A673 (cell line): Measurements from ENCODE around the gene CCDC191.

Experiments used
- CTCF ChIP-seq: fragments of 300-800, 200-600 bp; sonication (generic); conservative IDR thresholded peaks from 2 replicates; pipeline ENCODE4 v1.5.1; 2017; ENCODE audit warnings: low read depth, mild to moderate bottlenecking, antibody characterized with exemption, low read length, moderate library complexity, mixed read lengths
- EZH2 ChIP-seq: fragments of 200-600 bp; sonication (generic); IDR thresholded peaks from 2 replicates; pipeline ENCODE4 v1.6.1; 2017; ENCODE audit warnings: borderline replicate concordance, low read depth, mild to moderate bottlenecking, mixed read lengths, antibody characterized with exemption, low read length; ENCODE audit not compliant: poor library complexity, severe bottlenecking

GRCh38 chr3:114052216-114052615 lies 4.1 kb downstream of the CCDC191 start:
- TF ChIP-seq CTCF (no peak), EZH2 (no peak)
